ENCODE results near the gene RACK1. TPM values are rescaled to one million over a fixed set of nuclear protein-coding genes. Genes with fewer than 3 reads are reported as not detected.

RACK1 gene
- polyA plus RNA-seq, 3 donors: 2,869 to 3,030 (median 2,913) TPM

Other genes starting within 250 kb of the RACK1 start
- gene BTNL9, start 203.6 kb downstream of the RACK1 start, polyA plus RNA-seq (ENCODE audit: insufficient read length in 3 of 3): 1 to 10 TPM; 5.4 to 8.0 (median 6.9) TPM
- gene OR2V1, start 112.7 kb downstream of the RACK1 start, polyA plus RNA-seq (ENCODE audit: insufficient read length in 3 of 3): under 1 TPM in 1 of 3 donors, not detected in 2; 0.07 TPM
- under 1 TPM in 1 of 3 donors, not detected in 2; 0.04 TPM for gene OR2V2, start 96.3 kb downstream of the RACK1 start, polyA plus RNA-seq (ENCODE audit: insufficient read length in 3 of 3)
- gene TRIM7, start 38.7 kb downstream of the RACK1 start, polyA plus RNA-seq (ENCODE audit: insufficient read length in 3 of 3): under 1 TPM; 0.13 to 0.31 (median 0.29) TPM
- gene TRIM41, start 20.6 kb downstream of the RACK1 start, polyA plus RNA-seq (ENCODE audit: insufficient read length in 3 of 3): 10 to 100 TPM; 30.5 to 35.2 (median 32.2) TPM
- gene TRIM52, start 17.2 kb upstream of the RACK1 start, polyA plus RNA-seq (ENCODE audit: insufficient read length in 3 of 3): 10 to 100 TPM; 23.3 to 24.7 (median 24.4) TPM
- gene OR4F3, start 123.4 kb upstream of the RACK1 start, polyA plus RNA-seq (ENCODE audit: insufficient read length in 3 of 3): not detected

Measured in right renal cortex interstitium (tissue), 3 donors.